Measurements from ENCODE around the gene NOTCH3. TPM values are rescaled to one million over a fixed set of nuclear protein-coding genes. Genes with fewer than 3 reads are reported as not detected.
A peak's percentile ranks its signal among the peaks of the same experiment; 100 is the strongest.

NOTCH3 gene
- total RNA-seq, 1 donor from 2014 or later = 559 TPM

GRCh38 chr19:15223649-15224361 is 23.0 kb upstream of the NOTCH3 start:
- TF ChIP-seq CTCF (IDR thresholded peaks at IDR 0.05) = no peak
- Mint-ChIP-seq H3K4me1 (ENCODE audit: low read depth) (peaks cover 32% of the 10 kb centered on the region), H3K9me3 (ENCODE audit: low read depth) (no peaks in the 10 kb centered on the region), H3K27me3 (ENCODE audit: low read depth) (no peaks in the 10 kb centered on the region), H3K4me3 (ENCODE audit: unreplicated experiment) (peak overlapping the region; percentile 79), H3K27ac (ENCODE audit: unreplicated experiment) (peak overlapping the region; percentile 89), H3K36me3 (ENCODE audit: low read depth) (peaks cover 1% of the 10 kb centered on the region)
- DNase-seq (ENCODE audit: low spot score) = no peak

- no peaks in the 10 kb centered on the region for H3K9me3 Mint-ChIP-seq (ENCODE audit: low read depth)
- H3K4me1 Mint-ChIP-seq (ENCODE audit: low read depth) = peaks cover 32% of the 10 kb centered on the region
- H3K36me3 Mint-ChIP-seq (ENCODE audit: low read depth) = peaks cover 1% of the 10 kb centered on the region
These were observed 22.2 kb upstream of the NOTCH3 start for GRCh38 chr19:15222738-15223648.

GRCh38 chr19:15220833-15221232 is 20.0 kb upstream of the NOTCH3 start:
- H3K27me3 Mint-ChIP-seq (ENCODE audit: low read depth) = no peaks in the 10 kb centered on the region
- H3K4me1 Mint-ChIP-seq (ENCODE audit: low read depth) = peaks cover 32% of the 10 kb centered on the region
- H3K9me3 Mint-ChIP-seq (ENCODE audit: low read depth) = no peaks in the 10 kb centered on the region
- peaks cover 1% of the 10 kb centered on the region for H3K36me3 Mint-ChIP-seq (ENCODE audit: low read depth)
- H3K4me3 Mint-ChIP-seq (ENCODE audit: unreplicated experiment) = no peak overlapping the region
- H3K27ac Mint-ChIP-seq (ENCODE audit: unreplicated experiment) = peak overlapping the region; percentile 51
- TF ChIP-seq CTCF (IDR thresholded peaks at IDR 0.05) = no peak
- DNase-seq (ENCODE audit: low spot score) = no peak

More at GRCh38 chr19:15222738-15223648, 22.2 kb upstream of the NOTCH3 start:
- Mint-ChIP-seq H3K4me3 (ENCODE audit: unreplicated experiment) (peak overlapping the region; percentile 79), H3K27ac (ENCODE audit: unreplicated experiment) (peak overlapping the region; percentile 89), H3K27me3 (ENCODE audit: low read depth) (no peaks in the 10 kb centered on the region)
- peak; percentile 98 for DNase-seq (ENCODE audit: low spot score)
- no peak for TF ChIP-seq CTCF (IDR thresholded peaks at IDR 0.05)

- no peak for TF ChIP-seq CTCF (IDR thresholded peaks at IDR 0.05)
- no peak overlapping the region for H3K4me3 Mint-ChIP-seq (ENCODE audit: unreplicated experiment)
- H3K4me1 Mint-ChIP-seq (ENCODE audit: low read depth) = peaks cover 41% of the 10 kb centered on the region
- H3K36me3 Mint-ChIP-seq (ENCODE audit: low read depth) = peaks cover 1% of the 10 kb centered on the region
- DNase-seq (ENCODE audit: low spot score) = no peak
- no peaks in the 10 kb centered on the region for H3K27me3 Mint-ChIP-seq (ENCODE audit: low read depth)
- no peak overlapping the region for H3K27ac Mint-ChIP-seq (ENCODE audit: unreplicated experiment)
- no peaks in the 10 kb centered on the region for H3K9me3 Mint-ChIP-seq (ENCODE audit: low read depth)
These were observed 17.7 kb upstream of the NOTCH3 start for GRCh38 chr19:15218501-15218900.

DNA sequence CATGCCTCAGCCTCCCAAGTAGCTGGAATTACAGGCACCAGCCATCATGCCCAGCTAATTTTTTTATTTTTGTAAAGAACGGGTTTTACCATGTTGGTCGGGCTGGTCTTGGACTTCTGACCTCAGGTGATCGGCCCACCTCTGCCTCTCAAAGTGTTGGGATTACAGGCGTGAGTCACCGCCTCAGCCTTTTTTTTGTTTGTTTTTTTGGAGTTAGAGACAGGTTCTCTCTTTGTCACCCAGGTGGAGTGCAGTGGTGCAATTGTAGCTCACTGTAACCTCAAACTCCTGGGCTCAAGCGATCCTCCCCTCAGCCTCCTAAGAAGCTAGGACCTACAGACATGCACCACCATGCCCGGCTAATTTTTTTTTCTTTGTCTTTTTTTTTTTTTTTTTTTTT is 15.6 kb upstream of the NOTCH3 start:
- H3K4me1 Mint-ChIP-seq (ENCODE audit: low read depth) = peaks cover 26% of the 10 kb centered on the region

More for the DNA sequence above, 15.6 kb upstream of the NOTCH3 start:
- H3K27me3 Mint-ChIP-seq (ENCODE audit: low read depth) = no peaks in the 10 kb centered on the region
- H3K4me3 Mint-ChIP-seq (ENCODE audit: unreplicated experiment) = no peak overlapping the region
- H3K27ac Mint-ChIP-seq (ENCODE audit: unreplicated experiment) = no peak overlapping the region
- DNase-seq (ENCODE audit: low spot score) = no peak
- peaks cover 1% of the 10 kb centered on the region for H3K36me3 Mint-ChIP-seq (ENCODE audit: low read depth)
- TF ChIP-seq CTCF (IDR thresholded peaks at IDR 0.05) = no peak
- no peaks in the 10 kb centered on the region for H3K9me3 Mint-ChIP-seq (ENCODE audit: low read depth)

All from chondrocyte (in vitro differentiated cells).